Panc1 (cell line): ENCODE measurements around the gene ZCCHC24. TPM values are rescaled to one million over a fixed set of nuclear protein-coding genes. Genes with fewer than 3 reads are reported as not detected.

Experiments used
- ATAC-seq: fragments of 200-7000 bp; cut with Tn5 transposase; 2 replicates; pipeline ENCODE4 v1.9.1; 2020; ENCODE audit warnings: mild to moderate bottlenecking, moderate library complexity
- BruUV-seq: library from RNA; stranded (reverse); fragments of 400-500 nt; replicated peaks from 2 replicates; lab custom pipeline; 2021; lab: Mats Ljungman, UMichigan
- CTCF ChIA-PET: fragments of 300-600 bp; sonication (Branson Sonifier 250); formaldehyde crosslinking; loops from one replicate; lab custom pipeline; 2022; ENCODE audit warnings: antibody characterized with exemption; lab: Charles Lee
- POLR2A ChIA-PET: fragments of 300-600 bp; sonication (Branson Sonifier 250); formaldehyde crosslinking; loops from one replicate; lab custom pipeline; 2022; ENCODE audit warnings: antibody characterized with exemption; lab: Charles Lee
- DNase-seq: peaks from one replicate; pipeline ENCODE4 v3.0.0-alpha.2; 2010; ENCODE audit warnings: low read depth, low spot score
- H3K27ac ChIP-seq: 2 replicates; pipeline ENCODE4 v1.5.1; 2011; ENCODE audit warnings: mild to moderate bottlenecking, low read length, inconsistent platforms
- H3K27me3 ChIP-seq: fragments of 200-500 bp; sonication (Bioruptor generic); 2 replicates; pipeline ENCODE4 v1.6.0; 2014; ENCODE audit warnings: low read length, inconsistent platforms; ENCODE audit not compliant: control insufficient read depth, insufficient read depth
- H3K36me3 ChIP-seq: fragments of 200-500 bp; sonication (Bioruptor generic); 2 replicates; pipeline ENCODE4 v1.5.1; 2014; ENCODE audit warnings: inconsistent platforms, mild to moderate bottlenecking, low read length, moderate library complexity; ENCODE audit not compliant: control insufficient read depth, insufficient read depth
- H3K4me1 ChIP-seq: 2 replicates; pipeline ENCODE4 v1.5.1; 2011; ENCODE audit warnings: inconsistent platforms, mild to moderate bottlenecking, low read length, moderate library complexity; ENCODE audit not compliant: control insufficient read depth, insufficient read depth
- H3K4me3 ChIP-seq, 2 experiments: 2 replicates each; pipeline ENCODE4 v1.5.1; 2011 to 2012; ENCODE audit warnings: low read depth in 2 of 2, low read length in 2 of 2, mild to moderate bottlenecking in 2 of 2, inconsistent platforms in 1 of 2, moderate library complexity in 1 of 2
- H3K9me3 ChIP-seq: fragments of 200-500 bp; sonication (Bioruptor generic); 2 replicates; pipeline ENCODE4 v1.5.1; 2014; ENCODE audit warnings: low read depth, mild to moderate bottlenecking, inconsistent platforms, low read length, moderate library complexity; ENCODE audit not compliant: control insufficient read depth, insufficient read depth
- CTCF ChIP-seq: fragments of 450-650 bp; IDR thresholded peaks from 2 replicates; pipeline ENCODE4 v1.5.1; 2017; ENCODE audit warnings: mild to moderate bottlenecking
- POLR2AphosphoS5 ChIP-seq: IDR thresholded peaks from 2 replicates; pipeline ENCODE4 v1.6.1; 2012; ENCODE audit warnings: mild to moderate bottlenecking, low read depth, low read length, moderate library complexity
- REST ChIP-seq, 2 experiments: IDR thresholded peaks; 2 replicates each; pipeline ENCODE4 v1.6.1; 2011 to 2012; ENCODE audit warnings: low read depth in 2 of 2, control low read depth in 1 of 2, low read length in 1 of 2, mild to moderate bottlenecking in 1 of 2, moderate library complexity in 1 of 2; ENCODE audit not compliant: insufficient read depth in 1 of 2
- SIN3A ChIP-seq: IDR thresholded peaks from 2 replicates; pipeline ENCODE4 v1.6.1; 2012; ENCODE audit warnings: low read depth, mild to moderate bottlenecking, low read length, moderate library complexity, borderline replicate concordance; ENCODE audit not compliant: insufficient read depth
- TCF7L2 ChIP-seq: IDR thresholded peaks from 2 replicates; pipeline ENCODE4 v1.6.1; 2011; ENCODE audit warnings: mild to moderate bottlenecking, low read depth, low read length, inconsistent platforms
- in situ Hi-C: cut with HindIII; loops from 2 replicates; pipeline ENCODE4 v1.10.0; 2016; ENCODE audit warnings: low sequenced_read_pairs, low pct_unique_long_range_greater_than_20kb
- intact Hi-C: fragments of 100-400 bp; cut with micrococcal nuclease; formaldehyde crosslinking; loops from one replicate; pipeline ENCODE4 v1.10.0; 2022; ENCODE audit not compliant: unreplicated experiment
- total RNA-seq: library from RNA; stranded (reverse); gene quantifications from one replicate; pipeline ENCODE4 v1.2.1, GENCODE V29; 2021; ENCODE audit not compliant: unreplicated experiment

The ZCCHC24 gene
- total RNA-seq, 1 experiment from 2014 or later: 7.8 TPM

- peaks cover 10% of the 10 kb centered on the region for H3K4me1 ChIP-seq
- no peaks in the 10 kb centered on the region for H3K9me3 ChIP-seq
- no TSS peak for BruUV-seq
- no peaks in the 10 kb centered on the region for H3K27me3 ChIP-seq
- intact Hi-C loops (no loop called here), in situ Hi-C loops (no loop called here)
- TF ChIP-seq CTCF (peak; percentile 89; the same call in 1 of the 2 replicates), REST (IDR thresholded peaks at IDR 0.05; ENCODE audit: insufficient read depth in 1 of 2, low read depth in 2 of 2, low read length in 1 of 2) (no peak)
- no peak overlapping the region for H3K27ac ChIP-seq
- H3K4me3 ChIP-seq: no peak overlapping the region
- no peaks in the 10 kb centered on the region for H3K36me3 ChIP-seq
- POLR2A ChIA-PET: no interaction called here
- peak; percentile 61; the same call in 1 of the 2 replicates for ATAC-seq
- DNase-seq: peak; percentile 27
- CTCF ChIA-PET: interaction anchor here (0.6 kb wide), 2 partner anchors 49 to 1121 kb away, joined by 4 to 8 read pairs; no protein-coding TSS in a partner anchor
Observed at GRCh38 chr10:79400146-79401004, 45.0 kb downstream of the ZCCHC24 start.

GRCh38 chr10:79399223-79399831, 46.1 kb downstream of the ZCCHC24 start:
- BruUV-seq: no TSS peak
- ChIA-PET CTCF (interaction anchor here (0.7 kb wide), 1 partner anchor 18 kb away, joined by 3 read pairs; no protein-coding TSS in a partner anchor), POLR2A (no interaction called here)
- no peaks in the 10 kb centered on the region for H3K36me3 ChIP-seq
- H3K27ac ChIP-seq: no peak overlapping the region
- in situ Hi-C loops (no loop called here), intact Hi-C loops (no loop called here)
- no peaks in the 10 kb centered on the region for H3K27me3 ChIP-seq
- no peak for TF ChIP-seq SIN3A
- H3K4me1 ChIP-seq: peaks cover 10% of the 10 kb centered on the region
- H3K4me3 ChIP-seq: no peak overlapping the region
- DNase-seq: no peak
- peak; percentile 36; the same call in 1 of the 2 replicates for ATAC-seq
- H3K9me3 ChIP-seq: no peaks in the 10 kb centered on the region

GRCh38 chr10:79398642-79399041, 46.8 kb downstream of the ZCCHC24 start:
- TF ChIP-seq CTCF (no peak), POLR2AphosphoS5 (no peak), REST (IDR thresholded peaks at IDR 0.05; ENCODE audit: insufficient read depth in 1 of 2, low read depth in 2 of 2, low read length in 1 of 2) (no peak), SIN3A (no peak), TCF7L2 (no peak)
- H3K9me3 ChIP-seq: no peaks in the 10 kb centered on the region
- H3K4me1 ChIP-seq: peaks cover 9% of the 10 kb centered on the region
- H3K27ac ChIP-seq: no peak overlapping the region
- no TSS peak for BruUV-seq
- no peaks in the 10 kb centered on the region for H3K27me3 ChIP-seq
- DNase-seq (no peak), ATAC-seq (no peak)
- no peak overlapping the region for H3K4me3 ChIP-seq
- intact Hi-C loops (no loop called here), in situ Hi-C loops (no loop called here)
- ChIA-PET POLR2A (no interaction called here), CTCF (no interaction called here)
- H3K36me3 ChIP-seq: no peaks in the 10 kb centered on the region
